ENCODE results near the gene BMPR1B.
"Not testable (repeated sequence)": the region's sequence is repeated elsewhere in the genome, so short reads cannot be mapped to it uniquely, and the experiment has no call there.

Gene BMPR1B

GRCh38 chr4:94833394-94833793 is 75.6 kb downstream of the BMPR1B start:
- no peak for DNase-seq (ENCODE audit: low spot score)

GRCh38 chr4:94834501-94834900 is 76.7 kb downstream of the BMPR1B start:
- no peak for DNase-seq (ENCODE audit: low spot score)

- DNase-seq (ENCODE audit: low spot score), result not testable (repeated sequence)
These were observed 83.6 kb downstream of the BMPR1B start for GRCh38 chr4:94841166-94841863.

- DNase-seq (ENCODE audit: low spot score), result no peak
These were observed 84.1 kb downstream of the BMPR1B start for GRCh38 chr4:94841864-94842221.

GRCh38 chr4:94843216-94843615 is 85.5 kb downstream of the BMPR1B start:
- no peak for DNase-seq (ENCODE audit: low spot score)

GRCh38 chr4:94848326-94848725 is 90.6 kb downstream of the BMPR1B start:
- no peak for DNase-seq (ENCODE audit: low spot score)

GRCh38 chr4:94849901-94850300 is 92.1 kb downstream of the BMPR1B start:
- DNase-seq (ENCODE audit: low spot score), result no peak

GRCh38 chr4:94852616-94853015 is 94.9 kb downstream of the BMPR1B start:
- DNase-seq (ENCODE audit: low spot score), result no peak

- DNase-seq (ENCODE audit: low spot score), result no peak
These were observed 98.3 kb downstream of the BMPR1B start for GRCh38 chr4:94856030-94856429.

GRCh38 chr4:94870146-94870545 is 112.4 kb downstream of the BMPR1B start:
- DNase-seq (ENCODE audit: low spot score), result no peak

GRCh38 chr4:94871644-94872305 is 114.0 kb downstream of the BMPR1B start:
- no peak for DNase-seq (ENCODE audit: low spot score)

GRCh38 chr4:94877973-94878372 is 120.2 kb downstream of the BMPR1B start:
- no peak for DNase-seq (ENCODE audit: low spot score)

- no peak for DNase-seq (ENCODE audit: low spot score)
These were observed 123.2 kb downstream of the BMPR1B start for GRCh38 chr4:94880956-94881355.

GRCh38 chr4:94882756-94883155 is 125.0 kb downstream of the BMPR1B start:
- no peak for DNase-seq (ENCODE audit: low spot score)

GRCh38 chr4:94887027-94887426 is 129.3 kb downstream of the BMPR1B start:
- no peak for DNase-seq (ENCODE audit: low spot score)

GRCh38 chr4:94889523-94889922 is 131.8 kb downstream of the BMPR1B start:
- no peak for DNase-seq (ENCODE audit: low spot score)

- DNase-seq (ENCODE audit: low spot score), result no peak
These were observed 132.2 kb downstream of the BMPR1B start for GRCh38 chr4:94889946-94890345.

GRCh38 chr4:94890579-94890978 is 132.8 kb downstream of the BMPR1B start:
- DNase-seq (ENCODE audit: low spot score), result no peak

- no peak for DNase-seq (ENCODE audit: low spot score)
These were observed 134.3 kb downstream of the BMPR1B start for GRCh38 chr4:94892051-94892450.

GRCh38 chr4:94895081-94895480 is 137.3 kb downstream of the BMPR1B start:
- DNase-seq (ENCODE audit: low spot score), result no peak

- DNase-seq (ENCODE audit: low spot score), result peak; percentile 27
These were observed 139.3 kb downstream of the BMPR1B start for GRCh38 chr4:94897023-94897422.

GRCh38 chr4:94905511-94905910 is 147.8 kb downstream of the BMPR1B start:
- no peak for DNase-seq (ENCODE audit: low spot score)

- no peak for DNase-seq (ENCODE audit: low spot score)
These were observed 151.9 kb downstream of the BMPR1B start for GRCh38 chr4:94909645-94910044.

GRCh38 chr4:94911106-94911505 is 153.4 kb downstream of the BMPR1B start:
- DNase-seq (ENCODE audit: low spot score), result no peak
